Thymus (tissue), 11 donors: ENCODE data around the gene EP400. TPM values are rescaled to one million over a fixed set of nuclear protein-coding genes. Genes with fewer than 3 reads are reported as not detected.
"Not testable (repeated sequence)": the region's sequence is repeated elsewhere in the genome, so short reads cannot be mapped to it uniquely, and the experiment has no call there.

Experiments
- DNase-seq, 9 donors: peaks; one replicate each; pipeline ENCODE4 v3.0.0-alpha.2; 2013; ENCODE audit warnings: low spot score in 9 of 9, low read depth in 6 of 9, missing footprints in 1 of 9
- H3K27ac ChIP-seq, 2 donors: one replicate each; pipeline ENCODE4 v1.5.1; 2013; ENCODE audit warnings: control low read depth in 1 of 2, low read depth in 1 of 2, low read length in 1 of 2, mild to moderate bottlenecking in 1 of 2, moderate library complexity in 1 of 2
- H3K27me3 ChIP-seq, 2 donors: one replicate each; pipeline ENCODE4 v1.5.1; 2013; ENCODE audit warnings: low read length in 1 of 2; ENCODE audit not compliant: control insufficient read depth in 2 of 2, insufficient read depth in 1 of 2
- H3K36me3 ChIP-seq, 2 donors: one replicate each; pipeline ENCODE4 v1.5.1; 2013; ENCODE audit warnings: low read length in 1 of 2, mild to moderate bottlenecking in 1 of 2, moderate library complexity in 1 of 2; ENCODE audit not compliant: control insufficient read depth in 2 of 2, insufficient read depth in 2 of 2
- H3K4me1 ChIP-seq, 2 donors: one replicate each; pipeline ENCODE4 v1.5.1; 2013; ENCODE audit warnings: low read length in 2 of 2; ENCODE audit not compliant: control insufficient read depth in 2 of 2, insufficient read depth in 2 of 2
- H3K4me3 ChIP-seq, 2 donors: one replicate each; pipeline ENCODE4 v1.5.1; 2013; ENCODE audit warnings: low read length in 2 of 2, control low read depth in 1 of 2, mild to moderate bottlenecking in 1 of 2
- H3K9me3 ChIP-seq, 2 donors: one replicate each; pipeline ENCODE4 v1.5.1; 2013; ENCODE audit warnings: low read length in 1 of 2, mild to moderate bottlenecking in 1 of 2; ENCODE audit not compliant: control insufficient read depth in 2 of 2, insufficient read depth in 1 of 2
- WGBS: extraction: QIAGEN DNeasy Blood & Tissue Kit; methylation state at CpG from one replicate; pipeline ENCODE4 v1.1.7; 2013; 5-methylcytosine and 5-hydroxymethylcytosine counted together
- polyA plus RNA-seq: library from polyadenylated mRNA; stranded (reverse); fragments of 200-250 nt; gene quantifications from one replicate; pipeline ENCODE4 v1.2.3, GENCODE V29; 2013
- total RNA-seq: library from RNA; stranded (reverse); fragments of 120-200 nt; gene quantifications from one replicate; pipeline ENCODE4 v1.2.4, GENCODE V29; 2013
- donor health status: healthy.

The EP400 gene
- total and polyA plus RNA-seq, 2 donors, result 4.6 to 28.9 TPM

DNA sequence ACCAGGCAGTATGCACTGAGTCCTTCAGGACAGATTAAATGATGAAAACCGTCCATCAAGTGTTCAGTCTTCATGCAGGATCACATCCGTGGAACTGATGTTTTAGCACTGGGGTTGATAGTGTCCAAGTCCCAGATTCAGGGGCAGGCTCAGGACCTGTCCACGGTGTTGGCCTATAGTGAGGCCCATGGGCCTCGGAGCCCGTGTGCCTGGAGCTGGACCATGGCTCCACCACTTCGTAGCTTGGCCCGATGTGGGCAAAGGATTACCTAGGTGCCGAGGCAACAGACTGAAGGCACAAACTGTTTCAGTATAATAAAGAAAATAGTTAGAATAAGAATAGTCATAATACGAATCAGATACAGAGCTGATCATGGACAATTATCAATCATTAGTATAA lies 152.6 kb downstream of the EP400 start:
- Histone ChIP-seq H3K27ac (no peak overlapping the region), H3K4me1 (no peaks in the 10 kb centered on the region), H3K9me3 (no peaks in the 10 kb centered on the region), H3K36me3 (peaks cover 0 to 10% of the 10 kb centered on the region in 2 donors), H3K4me3 (no peak overlapping the region), H3K27me3 (no peaks in the 10 kb centered on the region)
- WGBS, result 92% methylated on average over 9 of the region's 9 CpGs
- DNase-seq, result no peak

DNA sequence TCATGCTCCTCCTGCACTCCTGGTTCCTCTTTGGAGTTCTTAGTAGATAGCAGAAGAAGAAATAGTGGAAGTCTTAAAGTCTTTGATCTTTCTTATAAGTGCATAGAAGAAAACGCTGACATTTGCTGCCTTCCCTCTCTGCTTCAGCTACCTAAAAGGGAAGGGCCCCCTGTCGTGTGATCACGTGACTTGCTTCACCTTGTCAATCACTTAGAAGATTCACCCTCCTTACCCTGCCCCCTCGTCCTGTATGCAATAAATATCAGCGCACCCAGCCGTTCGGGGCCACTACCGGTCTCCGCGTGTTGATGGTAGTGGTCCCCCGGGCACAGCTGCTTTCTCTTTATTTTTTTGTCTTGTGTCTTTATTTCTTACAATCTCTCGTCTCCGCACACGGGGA lies 153.3 kb downstream of the EP400 start:
- not testable (repeated sequence) for DNase-seq, H3K27me3 ChIP-seq, H3K9me3 ChIP-seq, H3K27ac ChIP-seq, H3K4me1 ChIP-seq, H3K4me3 ChIP-seq
- peaks cover 0 to 10% of the 10 kb centered on the region in 2 donors for H3K36me3 ChIP-seq
- WGBS, result 94% methylated on average over 14 of the region's 14 CpGs

DNA sequence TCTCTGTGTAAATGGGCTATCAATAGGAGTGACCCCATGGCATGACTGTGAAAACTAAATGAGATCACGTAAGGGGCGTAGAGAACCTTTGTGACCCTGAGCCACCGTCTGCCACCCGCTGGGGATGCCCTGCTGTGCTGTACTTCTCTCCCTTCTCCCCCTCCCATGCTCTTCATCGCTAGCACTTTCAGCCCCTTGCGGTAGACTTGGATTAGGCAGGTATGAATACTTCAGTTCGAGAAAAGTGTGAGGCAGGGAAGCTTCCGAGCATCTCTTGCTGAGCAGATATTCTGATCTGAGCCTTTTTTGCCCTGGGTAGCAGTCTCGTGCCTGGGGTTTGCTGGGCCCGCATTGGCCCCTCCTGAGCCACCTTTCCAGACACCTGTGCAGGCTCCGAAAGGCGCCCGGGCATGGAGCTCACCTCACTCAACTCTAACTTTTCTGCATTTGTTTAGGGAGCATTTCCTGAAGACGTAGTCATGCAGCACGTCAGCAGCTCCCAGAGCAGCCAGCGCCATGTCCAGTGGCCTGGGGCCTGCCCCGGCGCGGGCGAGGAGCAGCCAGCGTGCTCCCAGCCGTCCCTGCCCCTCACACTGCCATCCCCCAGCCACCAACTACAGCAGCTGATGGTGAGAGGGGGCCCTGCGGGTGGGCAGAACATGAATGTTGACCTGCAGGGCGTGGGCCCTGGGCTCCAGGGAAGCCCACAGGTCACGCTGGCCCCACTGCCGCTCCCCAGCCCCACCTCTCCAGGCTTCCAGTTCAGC lies 154.0 kb downstream of the EP400 start:
- Histone ChIP-seq H3K4me1 (no peaks in the 10 kb centered on the region), H3K27ac (no peak overlapping the region), H3K36me3 (peaks cover 0 to 13% of the 10 kb centered on the region in 2 donors), H3K27me3 (no peaks in the 10 kb centered on the region), H3K9me3 (no peaks in the 10 kb centered on the region), H3K4me3 (no peak overlapping the region)
- WGBS, result 94% methylated on average over 26 of the region's 26 CpGs
- no peak for DNase-seq

DNA sequence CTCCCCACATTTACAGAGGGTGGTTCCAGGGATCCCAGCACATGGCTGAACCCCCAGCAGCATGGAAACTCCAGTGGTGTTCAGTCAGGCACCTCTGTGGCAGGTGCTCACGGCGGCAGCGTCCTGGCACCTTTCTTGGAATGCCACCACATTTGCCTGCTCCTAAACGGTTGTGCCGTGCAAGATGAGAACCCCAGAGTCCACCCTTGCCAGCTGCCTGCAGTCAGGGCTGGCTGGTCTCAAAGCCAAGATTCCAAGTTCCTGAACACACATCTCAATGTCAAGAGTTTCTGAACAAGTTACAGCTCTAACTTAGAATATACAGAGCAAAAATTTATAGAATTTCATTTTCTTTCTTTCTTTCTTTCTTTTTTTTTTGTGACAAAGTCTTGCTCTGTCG lies 155.7 kb downstream of the EP400 start:
- H3K27ac ChIP-seq, result no peak overlapping the region
- WGBS, result 97% methylated on average over 6 of the region's 6 CpGs
- H3K27me3 ChIP-seq, result no peaks in the 10 kb centered on the region
- no peak for DNase-seq
- H3K4me1 ChIP-seq, result no peaks in the 10 kb centered on the region
- peaks cover 4 to 15% of the 10 kb centered on the region in 2 donors for H3K36me3 ChIP-seq
- H3K9me3 ChIP-seq, result no peaks in the 10 kb centered on the region
- H3K4me3 ChIP-seq, result no peak overlapping the region

DNA sequence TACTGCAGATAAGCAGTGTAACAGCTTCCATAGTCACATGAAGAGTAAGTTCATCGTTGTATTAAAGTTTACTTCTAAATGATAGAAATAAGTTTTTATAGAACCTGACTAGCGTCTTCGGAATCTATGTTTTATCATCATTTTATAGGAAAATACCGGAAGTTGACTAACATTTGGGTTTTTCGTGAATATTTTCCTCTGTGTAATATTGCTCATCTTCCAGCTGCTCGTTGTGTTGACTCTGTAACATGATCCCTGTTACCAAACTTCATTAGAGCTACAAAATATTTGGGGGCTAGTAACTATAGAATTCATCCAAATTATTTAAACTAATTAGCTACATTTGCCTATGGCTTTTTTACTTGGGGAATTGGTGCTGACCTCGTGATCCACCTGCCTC lies 157.2 kb downstream of the EP400 start:
- WGBS, result 98% methylated on average over 7 of the region's 7 CpGs
- peaks cover 4 to 21% of the 10 kb centered on the region in 2 donors for H3K36me3 ChIP-seq

DNA sequence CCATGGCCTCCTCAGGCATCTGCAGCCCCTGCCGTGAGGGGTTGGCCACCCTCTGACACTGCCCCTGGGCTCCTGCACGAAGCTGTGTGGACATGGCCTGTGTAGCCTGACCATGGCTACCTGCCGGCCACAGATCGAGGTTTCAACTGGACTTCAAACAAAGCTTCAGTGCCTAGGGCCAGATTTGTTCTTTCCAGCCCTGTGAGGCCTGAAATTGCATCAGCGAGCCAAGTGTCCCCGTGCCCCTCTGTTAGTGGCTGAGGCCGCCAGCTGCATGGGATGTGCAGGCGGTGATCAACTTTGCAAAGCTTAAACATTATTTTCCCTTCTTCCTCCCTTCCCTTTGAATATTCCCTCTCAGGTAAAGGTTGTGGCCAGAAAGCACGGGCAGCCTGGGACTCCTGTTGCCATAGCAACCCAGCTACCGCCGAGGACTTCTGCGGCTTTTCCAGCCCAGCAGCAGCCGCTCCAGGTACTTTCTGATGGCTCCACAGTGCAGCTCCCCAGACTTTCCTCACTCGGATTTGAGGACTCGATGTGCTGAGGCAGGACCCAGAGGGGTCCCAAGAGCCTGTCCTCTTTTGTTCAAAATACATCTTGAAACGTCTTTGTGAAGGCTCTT lies 158.6 kb downstream of the EP400 start:
- H3K27ac ChIP-seq, result no peak overlapping the region
- H3K9me3 ChIP-seq, result no peaks in the 10 kb centered on the region
- no peak for DNase-seq
- no peaks in the 10 kb centered on the region for H3K27me3 ChIP-seq
- 97% methylated on average over 16 of the region's 16 CpGs for WGBS
- H3K36me3 ChIP-seq, result peaks cover 4 to 24% of the 10 kb centered on the region in 2 donors
- no peak overlapping the region for H3K4me3 ChIP-seq
- no peaks in the 10 kb centered on the region for H3K4me1 ChIP-seq

More for the DNA sequence above, 157.2 kb downstream of the EP400 start:
- H3K27ac ChIP-seq, result no peak overlapping the region
- H3K27me3 ChIP-seq, result no peaks in the 10 kb centered on the region
- no peak for DNase-seq
- H3K4me3 ChIP-seq, result no peak overlapping the region
- H3K4me1 ChIP-seq, result no peaks in the 10 kb centered on the region
- H3K9me3 ChIP-seq, result no peaks in the 10 kb centered on the region

DNA sequence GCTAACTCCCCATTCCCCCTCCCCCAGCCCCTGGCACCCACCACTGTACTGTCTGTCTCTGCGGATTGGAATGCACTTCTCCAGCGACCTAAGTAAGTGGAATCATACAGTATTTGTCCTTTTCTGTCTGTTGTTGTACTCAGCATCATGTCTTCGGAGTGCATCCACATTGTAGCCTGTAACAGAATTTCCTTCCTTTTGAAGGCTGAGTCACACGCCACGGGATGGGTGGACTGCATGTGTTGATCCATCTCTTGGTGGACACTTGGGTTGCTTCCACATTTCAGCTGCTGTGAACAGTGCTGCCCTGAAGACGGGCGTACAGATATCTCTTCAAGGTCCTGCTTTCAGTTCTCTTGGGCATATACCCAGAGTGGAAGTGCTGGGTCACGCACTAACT lies 160.0 kb downstream of the EP400 start:
- Histone ChIP-seq H3K9me3 (no peaks in the 10 kb centered on the region), H3K36me3 (peaks cover 8 to 28% of the 10 kb centered on the region in 2 donors), H3K4me1 (no peaks in the 10 kb centered on the region), H3K4me3 (no peak overlapping the region), H3K27me3 (no peaks in the 10 kb centered on the region), H3K27ac (no peak overlapping the region)
- 93% methylated on average over 8 of the region's 8 CpGs for WGBS
- DNase-seq, result no peak

DNA sequence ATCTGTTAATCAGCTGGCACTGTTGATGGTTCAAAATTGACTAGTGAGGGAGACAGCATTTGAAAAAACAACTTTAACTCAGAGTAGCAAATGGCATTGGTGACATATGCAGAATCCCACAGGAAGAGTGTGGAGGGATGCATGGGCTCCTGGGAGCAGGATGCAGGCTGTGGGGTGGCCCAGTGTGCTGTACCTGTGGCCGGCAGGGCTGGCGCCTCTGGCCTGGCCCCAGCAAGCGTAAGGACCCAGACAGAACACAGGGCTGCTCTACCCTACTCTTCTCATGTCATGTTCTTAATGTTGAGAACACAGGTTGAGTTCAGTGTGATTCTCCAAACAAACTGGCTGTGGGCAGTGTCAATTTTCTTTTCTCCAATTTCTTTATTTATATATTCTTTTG lies 160.9 kb downstream of the EP400 start:
- Histone ChIP-seq H3K4me1 (no peaks in the 10 kb centered on the region), H3K36me3 (peaks cover 8 to 32% of the 10 kb centered on the region in 2 donors), H3K4me3 (no peak overlapping the region), H3K9me3 (no peaks in the 10 kb centered on the region), H3K27me3 (no peaks in the 10 kb centered on the region), H3K27ac (no peak overlapping the region)
- WGBS, result 77% methylated on average over 3 of the region's 3 CpGs
- DNase-seq, result no peak

DNA sequence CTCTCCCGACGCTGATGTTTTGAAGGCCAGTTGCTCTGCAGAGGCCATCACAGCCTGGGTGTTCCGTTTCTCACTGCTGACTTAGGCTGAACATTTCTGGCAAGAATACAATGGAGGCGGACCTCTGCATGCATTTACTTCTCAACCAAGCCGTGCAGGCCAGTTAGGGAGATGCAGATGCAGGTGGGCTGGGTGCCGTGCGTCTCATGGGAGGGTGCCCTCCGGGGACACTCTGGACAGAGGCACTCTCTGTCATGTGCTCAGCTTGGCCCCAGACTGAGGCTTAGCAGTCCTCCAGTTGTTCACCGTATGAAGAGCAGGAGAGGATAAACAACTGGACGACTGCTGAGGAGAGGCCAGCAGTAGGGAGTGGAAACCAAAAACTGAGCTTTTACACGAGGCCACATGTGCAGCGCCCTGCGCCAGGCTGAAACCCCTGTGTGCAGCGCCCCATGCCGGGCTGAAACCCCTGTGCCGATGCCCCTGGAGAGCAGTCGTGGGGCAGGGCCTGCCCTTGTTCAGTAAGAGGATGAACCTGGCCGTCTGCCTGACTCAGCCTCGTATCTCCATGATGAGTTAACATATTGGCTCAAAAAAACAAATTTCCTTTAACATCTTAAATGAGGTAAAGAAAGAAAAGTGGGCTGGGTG lies 162.0 kb downstream of the EP400 start:
- Histone ChIP-seq H3K36me3 (peaks cover 8 to 32% of the 10 kb centered on the region in 2 donors), H3K9me3 (no peaks in the 10 kb centered on the region), H3K4me3 (no peak overlapping the region), H3K4me1 (no peaks in the 10 kb centered on the region), H3K27me3 (no peaks in the 10 kb centered on the region), H3K27ac (no peak overlapping the region)
- DNase-seq, result no peak
- WGBS, result 93% methylated on average over 19 of the region's 19 CpGs
